Measurements from ENCODE around the gene SCN1A.

The SCN1A gene

GRCh38 chr2:166081852-166082251 is 46.0 kb downstream of the SCN1A start:
- DNase-seq (ENCODE audit: low read depth in 2 of 2): no peak

GRCh38 chr2:166081131-166081632 is 46.6 kb downstream of the SCN1A start:
- no peak for DNase-seq (ENCODE audit: low read depth in 2 of 2)

- no peak for DNase-seq (ENCODE audit: low read depth in 2 of 2)
Observed at GRCh38 chr2:166074430-166074829, 53.4 kb downstream of the SCN1A start.

GRCh38 chr2:166074011-166074410 is 53.8 kb downstream of the SCN1A start:
- DNase-seq (ENCODE audit: low read depth in 2 of 2): no peak

- DNase-seq (ENCODE audit: low read depth in 2 of 2): no peak
Observed at GRCh38 chr2:166070231-166070630, 57.6 kb downstream of the SCN1A start.

GRCh38 chr2:166068981-166069380 is 58.8 kb downstream of the SCN1A start:
- no peak for DNase-seq (ENCODE audit: low read depth in 2 of 2)

GRCh38 chr2:166067229-166067628 is 60.6 kb downstream of the SCN1A start:
- DNase-seq (ENCODE audit: low read depth in 2 of 2): no peak

GRCh38 chr2:166060191-166060590 is 67.6 kb downstream of the SCN1A start:
- DNase-seq (ENCODE audit: low read depth in 2 of 2): no peak

GRCh38 chr2:166057370-166058164 is 70.3 kb downstream of the SCN1A start:
- DNase-seq (ENCODE audit: low read depth in 2 of 2): no peak

- DNase-seq (ENCODE audit: low read depth in 2 of 2): no peak
Observed at GRCh38 chr2:166044853-166045483, 82.9 kb downstream of the SCN1A start.

GRCh38 chr2:166042768-166043390 is 84.9 kb downstream of the SCN1A start:
- no peak for DNase-seq (ENCODE audit: low read depth in 2 of 2)

- no peak for DNase-seq (ENCODE audit: low read depth in 2 of 2)
Observed at GRCh38 chr2:166042356-166042755, 85.5 kb downstream of the SCN1A start.

- DNase-seq (ENCODE audit: low read depth in 2 of 2): no peak
Observed at GRCh38 chr2:166041613-166042012, 86.2 kb downstream of the SCN1A start.

- no peak for DNase-seq (ENCODE audit: low read depth in 2 of 2)
Observed at GRCh38 chr2:166032361-166032760, 95.5 kb downstream of the SCN1A start.

GRCh38 chr2:166031054-166031453 is 96.8 kb downstream of the SCN1A start:
- DNase-seq (ENCODE audit: low read depth in 2 of 2): no peak

GRCh38 chr2:166025313-166025712 is 102.5 kb downstream of the SCN1A start:
- no peak for DNase-seq (ENCODE audit: low read depth in 2 of 2)

- no peak for DNase-seq (ENCODE audit: low read depth in 2 of 2)
Observed at GRCh38 chr2:166017208-166017607, 110.6 kb downstream of the SCN1A start.

GRCh38 chr2:166013878-166014277 is 113.9 kb downstream of the SCN1A start:
- DNase-seq (ENCODE audit: low read depth in 2 of 2): no peak

- no peak for DNase-seq (ENCODE audit: low read depth in 2 of 2)
Observed at GRCh38 chr2:166011660-166012059, 116.2 kb downstream of the SCN1A start.

- no peak for DNase-seq (ENCODE audit: low read depth in 2 of 2)
Observed at GRCh38 chr2:166000401-166000800, 127.4 kb downstream of the SCN1A start.

- no peak for DNase-seq (ENCODE audit: low read depth in 2 of 2)
Observed at GRCh38 chr2:165990846-165991245, 137.0 kb downstream of the SCN1A start.

- no peak for DNase-seq (ENCODE audit: low read depth in 2 of 2)
Observed at GRCh38 chr2:165989851-165990250, 138.0 kb downstream of the SCN1A start.

- no peak for DNase-seq (ENCODE audit: low read depth in 2 of 2)
Observed at GRCh38 chr2:165985120-165985519, 142.7 kb downstream of the SCN1A start.
